ENCODE results near the gene CDKN2B-AS1.

Gene CDKN2B-AS1

DNA sequence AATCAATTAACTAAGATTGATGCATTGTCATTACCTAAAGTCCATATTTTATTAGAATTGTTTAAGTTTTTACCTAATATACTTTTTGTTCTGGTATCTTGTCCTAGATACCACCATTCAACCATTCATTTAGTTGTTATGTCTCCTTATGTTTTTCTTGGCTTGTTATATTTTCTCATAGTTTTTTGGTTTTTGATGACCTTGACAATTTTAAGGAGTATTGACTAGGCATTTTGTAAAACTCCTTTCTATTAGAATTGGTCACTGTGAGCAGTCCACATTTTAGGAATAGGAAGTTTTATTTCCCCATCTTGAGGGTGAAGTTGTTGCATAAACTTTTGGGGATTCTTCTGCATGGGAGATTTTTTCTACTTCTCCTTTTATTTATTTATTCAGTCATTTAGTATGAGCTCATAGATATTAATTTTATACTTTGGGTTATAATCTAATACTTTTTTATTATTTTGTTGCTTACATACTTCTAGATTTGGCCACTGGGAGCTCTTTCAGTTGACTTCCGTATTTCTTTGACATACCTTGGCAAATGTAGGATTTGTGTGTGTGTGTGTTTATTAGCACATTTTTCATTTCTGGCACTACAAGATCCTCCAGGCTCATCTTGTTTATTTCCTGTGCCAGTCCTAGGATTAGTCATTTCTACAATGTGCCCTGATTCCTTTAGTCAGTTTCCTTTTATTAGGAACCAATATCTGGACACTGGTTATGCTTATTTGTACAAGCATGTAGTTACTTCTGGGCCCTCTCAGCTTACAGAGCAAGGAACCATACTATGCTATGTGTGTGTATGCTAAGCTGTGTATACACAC is 149.4 kb downstream of the CDKN2B-AS1 start:
- H3K9ac ChIP-seq = no peak overlapping the region
- no peak overlapping the region for H3K4me3 ChIP-seq
- H3K9me3 ChIP-seq = no peaks in the 10 kb centered on the region
- no peak for TF ChIP-seq Cebpa-rat (IDR thresholded peaks at IDR 0.05)
- H3K27ac ChIP-seq = no peak overlapping the region
- H4K20me1 ChIP-seq = no peaks in the 10 kb centered on the region
- H3K4me2 ChIP-seq = no peak overlapping the region
- H3K27me3 ChIP-seq = no peaks in the 10 kb centered on the region
- no peaks in the 10 kb centered on the region for H3K36me3 ChIP-seq
- H3K4me1 ChIP-seq = no peaks in the 10 kb centered on the region

DNA sequence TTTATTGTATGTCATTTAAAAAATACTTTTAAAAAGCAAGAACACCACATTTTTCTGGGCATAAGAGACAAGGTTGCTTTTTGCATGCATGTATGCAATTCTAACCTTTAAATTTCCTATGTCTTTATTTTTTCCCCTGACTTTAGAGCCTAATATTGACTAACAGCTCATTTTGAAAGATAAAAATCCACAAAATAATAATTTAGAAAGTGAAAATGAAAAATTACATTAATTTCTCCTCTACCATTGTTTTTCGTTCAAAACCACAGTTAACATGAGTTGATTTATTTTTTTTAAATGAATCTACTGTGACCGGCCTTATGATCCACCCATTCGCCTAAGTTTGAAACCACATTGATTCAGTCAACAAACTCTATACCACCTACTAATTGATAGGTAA is 152.0 kb downstream of the CDKN2B-AS1 start:
- Histone ChIP-seq H3K4me2 (no peak overlapping the region), H3K9me3 (no peaks in the 10 kb centered on the region), H4K20me1 (no peaks in the 10 kb centered on the region), H3K9ac (no peak overlapping the region), H3K4me1 (no peaks in the 10 kb centered on the region), H3K4me3 (no peak overlapping the region), H3K36me3 (no peaks in the 10 kb centered on the region), H3K27ac (no peak overlapping the region), H3K27me3 (no peaks in the 10 kb centered on the region)
- TF ChIP-seq Cebpa-rat (IDR thresholded peaks at IDR 0.05) = no peak

DNA sequence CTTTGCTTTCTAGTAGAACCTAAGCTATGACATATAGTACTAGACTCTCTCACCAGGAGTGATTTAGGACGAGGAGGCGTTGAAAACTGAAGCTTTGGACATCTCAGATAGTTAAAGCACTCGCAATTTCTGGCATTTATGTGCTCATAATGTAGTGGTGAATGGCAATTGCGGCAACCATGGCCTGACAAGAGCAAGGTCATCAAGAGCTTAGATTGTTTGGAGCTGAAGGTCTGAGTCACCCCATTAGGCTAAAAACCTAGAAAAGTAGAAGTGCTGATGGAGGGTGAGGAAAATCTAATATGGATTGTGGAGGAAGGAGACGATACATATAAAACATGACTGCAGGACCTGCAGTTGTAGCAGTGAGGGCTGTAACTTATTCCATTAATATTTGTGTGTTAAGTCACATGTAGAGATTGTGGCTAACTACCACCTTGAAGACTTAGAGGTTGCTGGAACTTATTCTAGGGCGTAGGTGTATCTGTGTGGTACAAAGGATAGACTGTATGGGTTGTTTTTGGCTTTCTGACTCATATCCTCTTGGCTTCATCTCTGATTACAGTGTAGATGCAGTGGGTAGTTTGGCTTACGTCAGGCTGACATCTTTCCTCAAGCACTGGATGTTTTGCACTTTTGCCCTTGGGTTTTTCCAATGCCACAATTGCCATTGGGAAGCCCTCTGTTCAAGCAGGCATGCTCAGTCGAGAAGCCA is 153.4 kb downstream of the CDKN2B-AS1 start:
- H3K36me3 ChIP-seq = no peaks in the 10 kb centered on the region
- H3K4me3 ChIP-seq = no peak overlapping the region
- no peaks in the 10 kb centered on the region for H4K20me1 ChIP-seq
- no peaks in the 10 kb centered on the region for H3K9me3 ChIP-seq
- TF ChIP-seq Cebpa-rat (IDR thresholded peaks at IDR 0.05) = no peak
- no peaks in the 10 kb centered on the region for H3K4me1 ChIP-seq
- no peaks in the 10 kb centered on the region for H3K27me3 ChIP-seq
- no peak overlapping the region for H3K9ac ChIP-seq
- no peak overlapping the region for H3K27ac ChIP-seq
- H3K4me2 ChIP-seq = no peak overlapping the region

DNA sequence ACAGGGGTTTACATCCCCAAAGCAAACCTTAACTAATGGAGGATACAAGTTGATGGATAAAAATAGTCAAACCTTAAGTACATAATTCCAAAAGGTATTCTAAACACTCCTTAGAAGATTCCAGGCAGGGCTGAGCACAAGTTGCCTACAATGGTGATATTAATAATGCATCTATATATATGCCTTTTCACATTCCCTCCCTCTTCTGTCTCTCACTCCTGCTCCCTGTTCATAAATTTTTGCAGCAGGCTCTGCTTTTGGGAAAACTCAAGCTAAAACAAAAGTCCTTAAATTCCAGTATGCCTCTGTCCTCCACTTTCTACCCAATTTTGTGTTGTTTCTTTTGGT is 153.9 kb downstream of the CDKN2B-AS1 start:
- no peak overlapping the region for H3K4me2 ChIP-seq
- no peak overlapping the region for H3K4me3 ChIP-seq
- H3K9ac ChIP-seq = no peak overlapping the region
- no peak overlapping the region for H3K27ac ChIP-seq
- no peaks in the 10 kb centered on the region for H3K36me3 ChIP-seq
- TF ChIP-seq Cebpa-rat (IDR thresholded peaks at IDR 0.05) = no peak
- H3K9me3 ChIP-seq = no peaks in the 10 kb centered on the region
- no peaks in the 10 kb centered on the region for H4K20me1 ChIP-seq
- H3K4me1 ChIP-seq = no peaks in the 10 kb centered on the region
- no peaks in the 10 kb centered on the region for H3K27me3 ChIP-seq

DNA sequence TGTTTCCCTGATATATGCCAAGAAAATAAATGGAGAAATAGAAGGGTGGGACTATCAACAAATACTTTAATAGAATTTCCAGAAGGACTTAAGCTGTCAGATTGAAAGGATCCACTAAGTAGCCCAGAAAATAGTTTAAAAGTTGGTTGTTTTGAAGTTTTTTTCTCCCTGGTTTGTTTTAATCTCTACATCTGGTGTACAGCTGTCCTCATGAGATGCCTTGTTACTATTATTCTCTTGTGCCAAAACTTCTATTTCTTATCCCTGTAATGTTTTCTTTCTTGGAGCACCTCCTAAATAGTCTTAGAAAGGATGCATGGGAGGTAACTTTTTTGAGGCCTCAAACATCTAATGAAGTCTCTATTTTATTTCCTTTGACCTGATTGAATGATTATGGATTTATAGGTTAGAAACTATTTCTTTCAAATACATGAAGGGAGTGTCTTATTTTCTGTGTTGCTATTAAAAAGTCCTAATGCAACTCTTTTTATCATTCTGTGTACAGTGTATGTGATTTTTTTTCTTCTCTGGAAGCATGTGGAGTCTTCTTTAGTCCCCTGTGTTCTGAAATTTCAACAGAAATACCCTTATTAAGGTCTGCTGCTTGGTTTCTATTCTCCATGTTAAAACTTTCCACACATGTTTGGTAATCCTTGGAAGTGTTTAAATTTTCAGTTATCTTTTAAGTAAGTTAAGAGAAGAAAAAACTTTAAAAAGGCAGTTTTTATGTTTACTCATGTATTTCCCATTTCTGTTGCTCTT is 154.5 kb downstream of the CDKN2B-AS1 start:
- no peak for TF ChIP-seq Cebpa-rat (IDR thresholded peaks at IDR 0.05)
- H3K4me2 ChIP-seq = no peak overlapping the region

DNA sequence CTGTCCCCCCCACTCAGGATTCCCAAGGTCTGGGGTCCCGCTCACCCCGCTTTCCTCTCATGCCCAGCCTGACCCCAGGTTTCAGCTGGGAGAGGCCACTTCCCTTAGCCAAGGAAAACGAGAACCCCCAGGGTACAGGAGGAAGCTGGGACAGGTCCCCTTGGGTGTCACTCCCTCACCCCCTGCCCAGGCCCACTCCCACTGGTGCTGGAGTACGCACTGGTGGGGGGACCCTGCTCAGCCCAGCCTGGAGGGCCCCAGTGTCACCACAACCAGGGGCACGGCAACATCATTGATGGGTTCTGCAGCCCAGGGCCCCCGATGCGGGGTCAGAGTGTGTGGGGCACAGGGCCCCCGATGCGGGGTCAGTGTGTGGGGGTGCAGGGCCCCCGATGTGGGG is 159.5 kb downstream of the CDKN2B-AS1 start:
- no peak overlapping the region for H3K4me3 ChIP-seq
- no peaks in the 10 kb centered on the region for H3K4me1 ChIP-seq
- TF ChIP-seq Cebpa-rat (IDR thresholded peaks at IDR 0.05) = no peak
- H3K27me3 ChIP-seq = no peaks in the 10 kb centered on the region
- no peak overlapping the region for H3K4me2 ChIP-seq
- no peak overlapping the region for H3K9ac ChIP-seq
- H3K36me3 ChIP-seq = no peaks in the 10 kb centered on the region
- no peak overlapping the region for H3K27ac ChIP-seq
- H4K20me1 ChIP-seq = no peaks in the 10 kb centered on the region
- H3K9me3 ChIP-seq = no peaks in the 10 kb centered on the region

More for the DNA sequence above, 154.5 kb downstream of the CDKN2B-AS1 start:
- Histone ChIP-seq H3K27ac (no peak overlapping the region), H3K4me1 (no peaks in the 10 kb centered on the region), H4K20me1 (no peaks in the 10 kb centered on the region), H3K4me3 (no peak overlapping the region), H3K36me3 (no peaks in the 10 kb centered on the region), H3K9me3 (no peaks in the 10 kb centered on the region), H3K27me3 (no peaks in the 10 kb centered on the region), H3K9ac (no peak overlapping the region)

DNA sequence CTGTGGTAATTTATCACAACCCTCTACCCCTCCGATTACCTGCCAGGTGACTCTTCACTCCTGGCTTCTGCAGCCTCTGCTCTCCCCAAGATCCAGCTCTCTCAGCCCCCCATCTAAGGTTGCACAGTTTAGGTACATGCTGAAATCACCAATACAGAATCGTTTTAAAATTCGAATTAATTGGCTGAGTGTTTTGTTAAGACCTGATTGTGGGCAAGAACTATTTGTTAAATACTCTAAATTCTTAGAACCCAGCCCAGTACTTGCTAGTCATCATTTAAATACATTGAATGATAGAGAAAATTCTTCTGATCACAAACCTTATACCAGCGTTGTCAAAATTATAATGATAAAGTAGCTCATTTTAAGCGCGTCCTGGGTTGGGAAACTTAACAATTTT is 162.0 kb downstream of the CDKN2B-AS1 start:
- H3K9me3 ChIP-seq = no peaks in the 10 kb centered on the region
- no peaks in the 10 kb centered on the region for H3K36me3 ChIP-seq
- no peaks in the 10 kb centered on the region for H3K4me1 ChIP-seq
- no peak overlapping the region for H3K27ac ChIP-seq
- no peak overlapping the region for H3K4me2 ChIP-seq
- no peak overlapping the region for H3K9ac ChIP-seq
- H3K27me3 ChIP-seq = no peaks in the 10 kb centered on the region
- no peak for TF ChIP-seq Cebpa-rat (IDR thresholded peaks at IDR 0.05)
- H4K20me1 ChIP-seq = no peaks in the 10 kb centered on the region
- H3K4me3 ChIP-seq = no peak overlapping the region

DNA sequence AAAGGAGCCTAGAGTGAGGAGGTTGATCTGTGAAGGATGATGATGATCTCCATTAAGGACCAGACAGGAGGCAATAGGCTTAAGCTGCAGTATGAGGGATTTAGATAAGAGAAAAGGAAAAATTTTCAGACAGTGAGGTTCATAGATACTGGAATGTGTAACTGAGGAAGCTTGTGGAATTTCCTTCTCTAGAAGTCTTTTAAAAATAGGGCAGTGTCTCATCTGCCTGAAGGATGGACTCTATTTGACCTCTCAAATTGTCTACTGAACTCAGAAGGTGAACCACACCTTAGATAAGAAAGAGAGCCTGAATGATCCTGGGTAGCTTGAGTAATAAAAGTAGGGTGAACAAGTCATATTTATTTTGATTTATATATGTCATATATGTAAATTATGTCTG is 162.7 kb downstream of the CDKN2B-AS1 start:
- Histone ChIP-seq H3K4me2 (no peak overlapping the region), H3K4me3 (no peak overlapping the region), H3K27ac (no peak overlapping the region), H3K9ac (no peak overlapping the region), H4K20me1 (no peaks in the 10 kb centered on the region), H3K36me3 (no peaks in the 10 kb centered on the region), H3K9me3 (no peaks in the 10 kb centered on the region), H3K27me3 (no peaks in the 10 kb centered on the region), H3K4me1 (no peaks in the 10 kb centered on the region)
- no peak for TF ChIP-seq Cebpa-rat (IDR thresholded peaks at IDR 0.05)

DNA sequence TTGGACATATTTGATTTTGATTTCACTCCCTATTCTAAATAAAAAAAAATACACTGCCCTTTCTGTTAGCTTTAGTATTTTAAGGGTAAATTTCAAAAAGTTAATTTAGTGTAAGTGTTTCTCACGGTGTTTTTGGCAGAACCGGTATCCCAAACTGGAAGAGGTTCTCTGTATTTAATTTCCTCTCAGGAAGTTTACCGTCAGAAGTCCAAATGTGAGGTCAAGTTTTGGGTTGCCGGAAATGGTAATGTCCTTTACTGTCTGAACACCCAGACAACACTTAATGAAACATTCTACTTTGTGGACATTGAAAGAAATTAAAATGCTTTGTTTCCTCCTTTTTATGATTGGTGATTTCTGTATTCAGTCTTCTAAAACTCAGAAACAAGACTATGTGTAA is 163.2 kb downstream of the CDKN2B-AS1 start:
- H3K9ac ChIP-seq = no peak overlapping the region
- no peaks in the 10 kb centered on the region for H3K27me3 ChIP-seq
- H3K36me3 ChIP-seq = no peaks in the 10 kb centered on the region
- no peaks in the 10 kb centered on the region for H3K4me1 ChIP-seq
- no peak overlapping the region for H3K27ac ChIP-seq
- no peak for TF ChIP-seq Cebpa-rat (IDR thresholded peaks at IDR 0.05)
- no peak overlapping the region for H3K4me2 ChIP-seq
- H4K20me1 ChIP-seq = no peaks in the 10 kb centered on the region
- no peaks in the 10 kb centered on the region for H3K9me3 ChIP-seq
- H3K4me3 ChIP-seq = no peak overlapping the region

DNA sequence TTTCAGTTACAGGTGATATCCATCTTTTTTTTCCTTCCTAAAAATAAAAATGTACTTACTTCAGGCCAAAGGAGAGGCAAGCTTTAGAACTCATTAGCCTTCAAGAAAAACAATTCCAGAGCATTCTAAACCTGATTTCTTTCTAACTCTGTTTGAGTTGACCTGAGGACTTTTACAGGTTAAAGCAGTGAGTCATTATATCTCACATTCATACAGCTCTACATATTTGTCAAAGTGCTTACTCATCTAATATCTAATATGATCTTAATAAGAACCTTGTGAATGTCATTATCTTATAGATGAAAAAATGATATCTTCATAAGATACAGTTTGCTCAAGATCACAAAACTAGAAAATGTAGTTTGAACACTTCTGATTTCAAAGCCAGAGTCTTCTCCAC is 163.7 kb downstream of the CDKN2B-AS1 start:
- no peak for TF ChIP-seq Cebpa-rat (IDR thresholded peaks at IDR 0.05)
- Histone ChIP-seq H3K27me3 (no peaks in the 10 kb centered on the region), H4K20me1 (no peaks in the 10 kb centered on the region), H3K9me3 (no peaks in the 10 kb centered on the region), H3K9ac (no peak overlapping the region), H3K27ac (no peak overlapping the region), H3K4me2 (no peak overlapping the region), H3K36me3 (no peaks in the 10 kb centered on the region), H3K4me1 (no peaks in the 10 kb centered on the region), H3K4me3 (no peak overlapping the region)

Measured in BLaER1 (cell line).